Neural cell (in vitro differentiated cells): Measurements from ENCODE around the gene IST1. TPM values are rescaled to one million over a fixed set of nuclear protein-coding genes. Genes with fewer than 3 reads are reported as not detected.

Experiments
- H2AFZ ChIP-seq: fragments of 200-600, 300-800 bp; sonication (generic), shearing (Covaris generic); 2 replicates; pipeline ENCODE4 v1.6.0; 2014; ENCODE audit warnings: low read depth, mild to moderate bottlenecking, antibody characterized with exemption, low read length, moderate library complexity
- H3F3A ChIP-seq: fragments of 200-600 bp; shearing (Covaris generic); 2 replicates; pipeline ENCODE4 v1.6.1; 2016; ENCODE audit warnings: mild to moderate bottlenecking, moderate library complexity, mixed read lengths, antibody characterized with exemption, low read length; ENCODE audit not compliant: insufficient read depth, poor library complexity, severe bottlenecking
- H3K27ac ChIP-seq: fragments of 200-600, 300-800 bp; sonication (generic), shearing (Covaris generic); 2 replicates; pipeline ENCODE4 v1.5.1; 2014; ENCODE audit warnings: mild to moderate bottlenecking, low read length, moderate library complexity
- H3K27me3 ChIP-seq: fragments of 300-800, 200-600 bp; sonication (generic), shearing (Covaris generic); 2 replicates; pipeline ENCODE4 v1.6.0; 2014; ENCODE audit warnings: mild to moderate bottlenecking, low read depth, low read length, moderate library complexity; ENCODE audit not compliant: insufficient read depth
- H3K36me3 ChIP-seq: fragments of 300-800, 200-600 bp; sonication (generic), shearing (Covaris generic); 2 replicates; pipeline ENCODE4 v1.5.1; 2014; ENCODE audit warnings: mild to moderate bottlenecking, antibody characterized with exemption, low read length, moderate library complexity; ENCODE audit not compliant: insufficient read depth
- H3K4me2 ChIP-seq: fragments of 300-800, 200-600 bp; sonication (generic), shearing (Covaris generic); 2 replicates; pipeline ENCODE4 v1.6.0; 2014; ENCODE audit warnings: mild to moderate bottlenecking, low read length
- H3K4me3 ChIP-seq: fragments of 300-800, 200-600 bp; sonication (generic), shearing (Covaris generic); 2 replicates; pipeline ENCODE4 v1.5.1; 2014; ENCODE audit warnings: mild to moderate bottlenecking, low read length, moderate library complexity
- H3K79me2 ChIP-seq: fragments of 200-600 bp; shearing (Covaris generic); replicated peaks from 2 replicates; pipeline ENCODE4 v1.6.0; 2014; ENCODE audit warnings: mild to moderate bottlenecking, low read length, moderate library complexity; ENCODE audit not compliant: insufficient read depth
- H3K9ac ChIP-seq: fragments of 300-800, 200-600 bp; sonication (generic), shearing (Covaris generic); 2 replicates; pipeline ENCODE4 v1.6.1; 2016; ENCODE audit warnings: mild to moderate bottlenecking, low read length, mixed read lengths
- H3K9me2 ChIP-seq: fragments of 200-600 bp; shearing (Covaris generic); 2 replicates; pipeline ENCODE4 v1.6.1; 2016; ENCODE audit warnings: mild to moderate bottlenecking, low read length, mixed read lengths; ENCODE audit not compliant: insufficient read depth
- H3K9me3 ChIP-seq: fragments of 200-600, 300-800 bp; sonication (generic), shearing (Covaris generic); 2 replicates; pipeline ENCODE4 v1.6.1; 2016; ENCODE audit warnings: mild to moderate bottlenecking, mixed run types, low read length, moderate library complexity, mixed read lengths
- H4K20me1 ChIP-seq: fragments of 200-600 bp; shearing (Covaris generic); 2 replicates; pipeline ENCODE4 v1.6.1; 2016; ENCODE audit warnings: mild to moderate bottlenecking, mixed run types; ENCODE audit not compliant: insufficient read depth
- CTCF ChIP-seq: fragments of 450-650 bp; IDR thresholded peaks from 2 replicates; pipeline ENCODE4 v1.5.1; 2014; ENCODE audit warnings: antibody characterized with exemption, mild to moderate bottlenecking, moderate library complexity; ENCODE audit not compliant: poor library complexity, severe bottlenecking
- EP300 ChIP-seq: fragments of 450-650 bp; conservative IDR thresholded peaks from 2 replicates; pipeline ENCODE4 v1.6.1; 2014; ENCODE audit warnings: antibody characterized with exemption, mild to moderate bottlenecking, moderate library complexity; ENCODE audit not compliant: poor library complexity, severe bottlenecking
- EZH2 ChIP-seq: fragments of 200-600, 300-800 bp; shearing (Covaris generic), sonication (generic); IDR thresholded peaks from 2 replicates; pipeline ENCODE4 v1.6.1; 2014; ENCODE audit warnings: antibody characterized with exemption, low read length, borderline replicate concordance, mild to moderate bottlenecking; ENCODE audit not compliant: insufficient read depth, poor library complexity, severe bottlenecking
- MXI1 ChIP-seq: fragments of 450-650 bp; conservative IDR thresholded peaks from 2 replicates; pipeline ENCODE4 v1.6.1; 2014; ENCODE audit warnings: antibody characterized with exemption, mild to moderate bottlenecking; ENCODE audit not compliant: poor library complexity, severe bottlenecking
- POLR2AphosphoS5 ChIP-seq: IDR thresholded peaks from 2 replicates; pipeline ENCODE4 v1.6.1; 2012
- RAD21 ChIP-seq: fragments of 450-650 bp; conservative IDR thresholded peaks from 2 replicates; pipeline ENCODE4 v1.6.1; 2014; ENCODE audit warnings: antibody characterized with exemption, mild to moderate bottlenecking, moderate library complexity
- REST ChIP-seq: IDR thresholded peaks from 2 replicates; pipeline ENCODE4 v1.6.1; 2012; ENCODE audit warnings: borderline replicate concordance
- SMC3 ChIP-seq: fragments of 450-650 bp; conservative IDR thresholded peaks from 2 replicates; pipeline ENCODE4 v1.6.1; 2014; ENCODE audit warnings: antibody characterized with exemption, mild to moderate bottlenecking, moderate library complexity; ENCODE audit not compliant: poor library complexity
- TAF1 ChIP-seq: IDR thresholded peaks from 2 replicates; pipeline ENCODE4 v1.6.1; 2012; ENCODE audit warnings: low read depth
- polyA plus RNA-seq: library from polyadenylated mRNA; depleted of rRNA; stranded (reverse); fragments of >200 nt; gene quantifications from 2 replicates; pipeline ENCODE4 v1.2.3, GENCODE V29; 2014

The IST1 gene
- polyA plus RNA-seq, 1 donor from 2014 or later = 389 TPM

GRCh38 chr16:71895679-71896365 is 491 bp downstream of the IST1 start:
- peaks cover 49% of the 10 kb centered on the region for H3K79me2 ChIP-seq
- peak overlapping the region; percentile 97 for H3K9ac ChIP-seq
- H3K27me3 ChIP-seq = no peaks in the 10 kb centered on the region
- H3K36me3 ChIP-seq = no peaks in the 10 kb centered on the region
- no peaks in the 10 kb centered on the region for H3K9me3 ChIP-seq
- H3F3A ChIP-seq = peaks cover 4% of the 10 kb centered on the region
- H3K9me2 ChIP-seq = no peaks in the 10 kb centered on the region
- TF ChIP-seq POLR2AphosphoS5 = peak; percentile 40
- no peak for TF ChIP-seq REST
- TF ChIP-seq TAF1 = peak; percentile 17
- H3K4me3 ChIP-seq = peak overlapping the region; percentile 85
- peak overlapping the region; percentile 42 for H2AFZ ChIP-seq
- H3K4me2 ChIP-seq = peak overlapping the region; percentile 96
- no peaks in the 10 kb centered on the region for H4K20me1 ChIP-seq
- peak overlapping the region; percentile 97 for H3K27ac ChIP-seq

GRCh38 chr16:71896764-71897368 is 1.5 kb downstream of the IST1 start:
- no peaks in the 10 kb centered on the region for H4K20me1 ChIP-seq
- no peaks in the 10 kb centered on the region for H3K9me3 ChIP-seq
- H3K9me2 ChIP-seq = no peaks in the 10 kb centered on the region
- H3K4me3 ChIP-seq = peak overlapping the region; percentile 85
- peak overlapping the region; percentile 97 for H3K9ac ChIP-seq
- peak overlapping the region; percentile 97 for H3K27ac ChIP-seq
- H2AFZ ChIP-seq = no peak overlapping the region
- H3K4me2 ChIP-seq = peak overlapping the region; percentile 96
- no peaks in the 10 kb centered on the region for H3K36me3 ChIP-seq
- no peak for TF ChIP-seq POLR2AphosphoS5
- no peak for TF ChIP-seq CTCF
- no peak for TF ChIP-seq TAF1
- TF ChIP-seq EZH2 = no peak
- no peak for TF ChIP-seq SMC3
- no peak for TF ChIP-seq EP300
- TF ChIP-seq RAD21 = no peak
- no peak for TF ChIP-seq REST
- no peak for TF ChIP-seq MXI1
- peaks cover 4% of the 10 kb centered on the region for H3F3A ChIP-seq
- H3K27me3 ChIP-seq = no peaks in the 10 kb centered on the region
- H3K79me2 ChIP-seq = peaks cover 56% of the 10 kb centered on the region
